Activated CD4-positive, alpha-beta T cell treated with anti-CD3 and anti-CD28 coated beads, Interleukin-2, amount 50 U/mL, for 48 hours (primary cell): ENCODE measurements around the gene SNX13.
"Not testable (repeated sequence)": the region's sequence is repeated elsewhere in the genome, so short reads cannot be mapped to it uniquely, and the experiment has no call there.

Source experiments
- DNase-seq, 2 experiments: peaks; one replicate each; pipeline ENCODE4 v3.0.0-alpha.2; 2020

SNX13 gene

GRCh38 chr7:17912050-17912449 lies 28.2 kb downstream of the SNX13 start:
- no peak for DNase-seq

- DNase-seq: no peak
Observed at GRCh38 chr7:17910377-17910776, 29.9 kb downstream of the SNX13 start.

GRCh38 chr7:17909310-17909709 lies 31.0 kb downstream of the SNX13 start:
- not testable (repeated sequence) for DNase-seq

- DNase-seq: no peak
Observed at GRCh38 chr7:17907014-17907413, 33.3 kb downstream of the SNX13 start.

- DNase-seq: no peak
Observed at GRCh38 chr7:17903337-17903736, 37.0 kb downstream of the SNX13 start.

GRCh38 chr7:17902599-17902998 lies 37.7 kb downstream of the SNX13 start:
- no peak for DNase-seq

- no peak for DNase-seq
Observed at GRCh38 chr7:17900464-17900863, 39.8 kb downstream of the SNX13 start.

- DNase-seq: no peak
Observed at GRCh38 chr7:17898111-17898510, 42.2 kb downstream of the SNX13 start.

- DNase-seq: no peak
Observed at GRCh38 chr7:17887286-17887685, 53.0 kb downstream of the SNX13 start.

- no peak for DNase-seq
Observed at GRCh38 chr7:17882685-17883084, 57.6 kb downstream of the SNX13 start.

GRCh38 chr7:17879075-17879661 lies 61.1 kb downstream of the SNX13 start:
- no peak for DNase-seq

- no peak for DNase-seq
Observed at GRCh38 chr7:17878627-17879026, 61.7 kb downstream of the SNX13 start.

GRCh38 chr7:17871815-17872533 lies 68.3 kb downstream of the SNX13 start:
- DNase-seq: no peak

- no peak for DNase-seq
Observed at GRCh38 chr7:17870406-17870805, 69.9 kb downstream of the SNX13 start.

GRCh38 chr7:17863809-17864143 lies 76.5 kb downstream of the SNX13 start:
- DNase-seq: no peak

- no peak for DNase-seq
Observed at GRCh38 chr7:17863095-17863808, 77.0 kb downstream of the SNX13 start.

- no peak for DNase-seq
Observed at GRCh38 chr7:17856251-17856650, 84.0 kb downstream of the SNX13 start.

GRCh38 chr7:17855202-17855601 lies 85.1 kb downstream of the SNX13 start:
- no peak for DNase-seq

- DNase-seq: no peak
Observed at GRCh38 chr7:17854261-17855047, 85.8 kb downstream of the SNX13 start.

GRCh38 chr7:17852361-17852760 lies 87.9 kb downstream of the SNX13 start:
- DNase-seq: no peak

- DNase-seq: no peak
Observed at GRCh38 chr7:17849504-17849903, 90.8 kb downstream of the SNX13 start.

- DNase-seq: no peak
Observed at GRCh38 chr7:17848516-17848915, 91.8 kb downstream of the SNX13 start.

GRCh38 chr7:17846935-17847334 lies 93.4 kb downstream of the SNX13 start:
- no peak for DNase-seq

- no peak for DNase-seq
Observed at GRCh38 chr7:17845197-17845547, 95.1 kb downstream of the SNX13 start.
